Liver (tissue), 9 donors: ENCODE data around the gene SERPINA5. TPM values are rescaled to one million over a fixed set of nuclear protein-coding genes. Genes with fewer than 3 reads are reported as not detected.

Source experiments
- DNase-seq: peaks from one replicate; pipeline ENCODE4 v3.0.0-alpha.2; 2017; ENCODE audit warnings: low spot score
- H3K27ac ChIP-seq, 2 donors: one replicate each; pipeline ENCODE4 v1.7.0; 2013; ENCODE audit warnings: inconsistent platforms in 2 of 2, low read length in 2 of 2, control low read depth in 1 of 2, low read depth in 1 of 2, mild to moderate bottlenecking in 1 of 2
- H3K27me3 ChIP-seq, 4 donors: one replicate each; pipeline versions ENCODE4 v1.6.1 to v1.7.0; 2013; ENCODE audit warnings: low read length in 3 of 4, inconsistent platforms in 1 of 4, mild to moderate bottlenecking in 1 of 4, moderate library complexity in 1 of 4; ENCODE audit not compliant: control insufficient read depth in 4 of 4, insufficient read depth in 4 of 4
- H3K36me3 ChIP-seq, 4 donors: one replicate each; pipeline versions ENCODE4 v1.6.1 to v1.7.0; 2013; ENCODE audit warnings: low read length in 3 of 4, mild to moderate bottlenecking in 3 of 4, low read depth in 1 of 4, moderate library complexity in 1 of 4; ENCODE audit not compliant: control insufficient read depth in 4 of 4, insufficient read depth in 3 of 4
- H3K4me1 ChIP-seq, 4 donors: one replicate each; pipeline versions ENCODE4 v1.6.1 to v1.7.0; 2013; ENCODE audit warnings: low read length in 3 of 4, mild to moderate bottlenecking in 3 of 4, moderate library complexity in 1 of 4; ENCODE audit not compliant: control insufficient read depth in 4 of 4, insufficient read depth in 4 of 4
- H3K4me3 ChIP-seq, 3 donors: one replicate each; pipeline versions ENCODE4 v1.6.1 to v1.7.0; 2013; ENCODE audit warnings: low read length in 3 of 3, control low read depth in 1 of 3, low read depth in 1 of 3, mild to moderate bottlenecking in 1 of 3
- H3K9ac ChIP-seq, 2 donors: one replicate each; pipeline ENCODE4 v1.7.0; 2013; ENCODE audit warnings: low read length in 2 of 2, mild to moderate bottlenecking in 2 of 2, moderate library complexity in 2 of 2, control low read depth in 1 of 2, low read depth in 1 of 2
- H3K9me3 ChIP-seq, 4 donors: one replicate each; pipeline versions ENCODE4 v1.6.1 to v1.7.0; 2013; ENCODE audit warnings: low read length in 3 of 4; ENCODE audit not compliant: control insufficient read depth in 4 of 4
- ATF3 ChIP-seq: IDR thresholded peaks from 2 replicates; pipeline ENCODE4 v1.6.1; 2016; ENCODE audit warnings: antibody characterized with exemption
- CTCF ChIP-seq: fragments of 150-350 bp; IDR thresholded peaks from 2 replicates; pipeline ENCODE4 v1.5.1; 2017; ENCODE audit warnings: improper control_type of control experiment, low read depth, low read length; ENCODE audit not compliant: missing input control
- EGR1 ChIP-seq, 2 donors: IDR thresholded peaks; 2 replicates each; pipeline ENCODE4 v1.6.1; 2016 to 2018; ENCODE audit warnings: antibody characterized with exemption in 2 of 2, low read depth in 2 of 2
- FOXA1 ChIP-seq: IDR thresholded peaks from 2 replicates; pipeline ENCODE4 v1.6.1; 2016; ENCODE audit warnings: antibody characterized with exemption
- FOXA2 ChIP-seq: IDR thresholded peaks from 2 replicates; pipeline ENCODE4 v1.6.1; 2016; ENCODE audit warnings: antibody characterized with exemption
- GABPA ChIP-seq, 2 donors: IDR thresholded peaks in 1 of 2; conservative IDR thresholded peaks in 1 of 2; 2 replicates each; pipeline ENCODE4 v1.6.1; 2016; ENCODE audit warnings: antibody characterized with exemption in 2 of 2, mild to moderate bottlenecking in 1 of 2, moderate library complexity in 1 of 2
- HNF4A ChIP-seq, 2 donors: conservative IDR thresholded peaks; 2 replicates each; pipeline ENCODE4 v1.6.1; 2016; ENCODE audit warnings: antibody characterized with exemption in 2 of 2, mild to moderate bottlenecking in 2 of 2
- HNF4G ChIP-seq: IDR thresholded peaks from 2 replicates; pipeline ENCODE4 v1.6.1; 2016; ENCODE audit warnings: antibody characterized with exemption
- JUND ChIP-seq, 2 donors: IDR thresholded peaks; 2 replicates each; pipeline ENCODE4 v1.6.1; 2016; ENCODE audit warnings: antibody characterized with exemption in 2 of 2
- NR2F2 ChIP-seq: IDR thresholded peaks from 2 replicates; pipeline ENCODE4 v1.6.1; 2016; ENCODE audit warnings: antibody characterized with exemption
- RAD21 ChIP-seq, 2 donors: IDR thresholded peaks; 2 replicates each; pipeline ENCODE4 v1.6.1; 2016; ENCODE audit warnings: antibody characterized with exemption in 2 of 2, mild to moderate bottlenecking in 2 of 2
- RXRA ChIP-seq, 2 donors: IDR thresholded peaks; 2 replicates each; pipeline ENCODE4 v1.6.1; 2017 to 2018; ENCODE audit warnings: antibody characterized with exemption in 2 of 2, mild to moderate bottlenecking in 1 of 2
- SP1 ChIP-seq: IDR thresholded peaks from 2 replicates; pipeline ENCODE4 v1.6.1; 2018; ENCODE audit warnings: antibody characterized with exemption, mild to moderate bottlenecking
- TAF1 ChIP-seq: conservative IDR thresholded peaks from 2 replicates; pipeline ENCODE4 v1.6.1; 2016; ENCODE audit warnings: antibody characterized with exemption, mild to moderate bottlenecking
- YY1 ChIP-seq: IDR thresholded peaks from 2 replicates; pipeline ENCODE4 v1.6.1; 2016; ENCODE audit warnings: antibody characterized with exemption, mild to moderate bottlenecking
- ZBTB33 ChIP-seq: IDR thresholded peaks from 2 replicates; pipeline ENCODE4 v1.6.1; 2016; ENCODE audit warnings: antibody characterized with exemption
- WGBS: extraction: QIAGEN DNeasy Blood & Tissue Kit; methylation state at CpG from one replicate; pipeline ENCODE4 v1.1.7; 2013; 5-methylcytosine and 5-hydroxymethylcytosine counted together
- polyA plus RNA-seq, 2 donors: library from polyadenylated mRNA; stranded (reverse) in 1 of 2; unstranded in 1 of 2; fragments of 200-250 nt in 1 of 2; fragments of >200 nt in 1 of 2; fragmentation: Nextera tagmentation in 1 of 2; extraction: Ambion mirVana in 1 of 2; gene quantifications; one replicate each; pipeline versions ENCODE4 v1.2.1 to v1.2.3, GENCODE V29; 2013 to 2015
- total RNA-seq, 2 donors: library from RNA; depleted of rRNA; stranded (reverse); fragments of >200 nt; gene quantifications; one replicate each; pipeline ENCODE4 v1.2.3, GENCODE V29; 2014
- TF ChIP-seq, protein P1 (sequence below): IDR thresholded peaks from 2 replicates; pipeline ENCODE4 v1.6.1; 2016; ENCODE audit warnings: antibody characterized with exemption, mild to moderate bottlenecking
- donor health status: healthy.
- donor health status: healthy.
- donor health status: healthy.
- donor health status: healthy.
- donor health status: healthy.

The SERPINA5 gene
- total and polyA plus RNA-seq, 4 donors: 37.0 to 250 (median 84.0) TPM

DNA sequence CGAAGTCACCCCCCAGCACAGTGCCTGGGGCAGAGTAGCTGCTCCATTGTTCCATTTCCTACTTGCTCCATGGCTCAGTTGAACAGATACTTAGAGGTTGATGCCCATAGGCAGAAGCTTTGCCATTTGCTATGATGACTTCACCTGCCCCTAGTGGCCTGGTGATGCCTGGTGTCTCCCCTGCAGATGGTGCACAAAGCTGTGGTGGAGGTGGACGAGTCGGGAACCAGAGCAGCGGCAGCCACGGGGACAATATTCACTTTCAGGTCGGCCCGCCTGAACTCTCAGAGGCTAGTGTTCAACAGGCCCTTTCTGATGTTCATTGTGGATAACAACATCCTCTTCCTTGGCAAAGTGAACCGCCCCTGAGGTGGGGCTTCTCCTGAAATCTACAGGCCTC lies 10.6 kb downstream of the SERPINA5 start:
- Histone ChIP-seq H3K9me3 (no peaks in the 10 kb centered on the region), H3K9ac (no peak overlapping the region), H3K4me1 (peaks cover 10 to 78% (median 59%) of the 10 kb centered on the region in 4 donors), H3K27ac (no peak overlapping the region), H3K4me3 (no peak overlapping the region), H3K36me3 (peaks cover 6 to 35% (median 23%) of the 10 kb centered on the region in 4 donors), H3K27me3 (no peaks in the 10 kb centered on the region)
- 92% methylated on average over 8 of the region's 8 CpGs for WGBS
- TF ChIP-seq EGR1 (IDR thresholded peaks at IDR 0.05; ENCODE audit: low read depth in 2 of 2) (no peak), TAF1 (no peak), RAD21 (IDR thresholded peaks at IDR 0.05) (no peak), HNF4G (no peak), ATF3 (no peak), FOXA2 (no peak), GABPA (IDR thresholded peaks at IDR 0.05 in 1 of 2, conservative IDR thresholded peaks at IDR 0.05 in 1 of 2) (no peak), NR2F2 (no peak), JUND (IDR thresholded peaks at IDR 0.05) (no peak), RXRA (IDR thresholded peaks at IDR 0.05) (no peak)
- DNase-seq: no peak

DNA sequence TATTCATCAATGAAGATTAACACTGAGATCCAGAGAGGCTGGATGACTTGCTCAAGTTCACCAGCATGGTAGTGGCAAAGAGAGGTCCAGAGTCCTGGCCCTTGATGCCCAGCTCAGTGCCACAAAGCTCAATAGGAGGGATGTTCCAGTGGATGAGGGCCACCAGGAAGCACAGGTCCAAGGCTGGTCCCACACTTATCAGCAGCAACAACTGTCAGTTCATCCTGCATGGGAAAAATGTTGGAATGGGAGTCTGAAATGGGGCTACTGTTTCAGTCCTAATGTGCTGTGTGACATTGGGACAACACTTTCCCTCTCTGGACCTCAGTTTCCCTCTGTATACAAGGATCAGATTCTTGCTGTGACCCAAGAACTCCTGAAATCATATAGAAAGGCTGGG lies 11.2 kb downstream of the SERPINA5 start:
- DNase-seq: no peak
- peaks cover 10 to 77% (median 56%) of the 10 kb centered on the region in 4 donors for H3K4me1 ChIP-seq
- H3K9me3 ChIP-seq: no peaks in the 10 kb centered on the region
- TF ChIP-seq RXRA (IDR thresholded peaks at IDR 0.05): no peak
- TF ChIP-seq, protein P1, sequence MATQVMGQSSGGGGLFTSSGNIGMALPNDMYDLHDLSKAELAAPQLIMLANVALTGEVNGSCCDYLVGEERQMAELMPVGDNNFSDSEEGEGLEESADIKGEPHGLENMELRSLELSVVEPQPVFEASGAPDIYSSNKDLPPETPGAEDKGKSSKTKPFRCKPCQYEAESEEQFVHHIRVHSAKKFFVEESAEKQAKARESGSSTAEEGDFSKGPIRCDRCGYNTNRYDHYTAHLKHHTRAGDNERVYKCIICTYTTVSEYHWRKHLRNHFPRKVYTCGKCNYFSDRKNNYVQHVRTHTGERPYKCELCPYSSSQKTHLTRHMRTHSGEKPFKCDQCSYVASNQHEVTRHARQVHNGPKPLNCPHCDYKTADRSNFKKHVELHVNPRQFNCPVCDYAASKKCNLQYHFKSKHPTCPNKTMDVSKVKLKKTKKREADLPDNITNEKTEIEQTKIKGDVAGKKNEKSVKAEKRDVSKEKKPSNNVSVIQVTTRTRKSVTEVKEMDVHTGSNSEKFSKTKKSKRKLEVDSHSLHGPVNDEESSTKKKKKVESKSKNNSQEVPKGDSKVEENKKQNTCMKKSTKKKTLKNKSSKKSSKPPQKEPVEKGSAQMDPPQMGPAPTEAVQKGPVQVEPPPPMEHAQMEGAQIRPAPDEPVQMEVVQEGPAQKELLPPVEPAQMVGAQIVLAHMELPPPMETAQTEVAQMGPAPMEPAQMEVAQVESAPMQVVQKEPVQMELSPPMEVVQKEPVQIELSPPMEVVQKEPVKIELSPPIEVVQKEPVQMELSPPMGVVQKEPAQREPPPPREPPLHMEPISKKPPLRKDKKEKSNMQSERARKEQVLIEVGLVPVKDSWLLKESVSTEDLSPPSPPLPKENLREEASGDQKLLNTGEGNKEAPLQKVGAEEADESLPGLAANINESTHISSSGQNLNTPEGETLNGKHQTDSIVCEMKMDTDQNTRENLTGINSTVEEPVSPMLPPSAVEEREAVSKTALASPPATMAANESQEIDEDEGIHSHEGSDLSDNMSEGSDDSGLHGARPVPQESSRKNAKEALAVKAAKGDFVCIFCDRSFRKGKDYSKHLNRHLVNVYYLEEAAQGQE: no peak
- no peak for TF ChIP-seq FOXA1
- TF ChIP-seq HNF4A (conservative IDR thresholded peaks at IDR 0.05): no peak
- TF ChIP-seq GABPA (IDR thresholded peaks at IDR 0.05 in 1 of 2, conservative IDR thresholded peaks at IDR 0.05 in 1 of 2): no peak
- no peak for TF ChIP-seq TAF1
- TF ChIP-seq ZBTB33: no peak
- TF ChIP-seq EGR1 (IDR thresholded peaks at IDR 0.05; ENCODE audit: low read depth in 2 of 2): no peak
- TF ChIP-seq FOXA2: no peak
- no peak for TF ChIP-seq ATF3
- TF ChIP-seq YY1: no peak
- no peak for TF ChIP-seq RAD21 (IDR thresholded peaks at IDR 0.05)
- TF ChIP-seq SP1: no peak
- no peak for TF ChIP-seq CTCF
- TF ChIP-seq NR2F2: no peak
- no peak for TF ChIP-seq JUND (IDR thresholded peaks at IDR 0.05)
- TF ChIP-seq HNF4G: no peak
- peaks cover 6 to 30% (median 23%) of the 10 kb centered on the region in 4 donors for H3K36me3 ChIP-seq
- peak overlapping the region in 1 of 2 donors; percentile 67 for H3K27ac ChIP-seq
- no peak overlapping the region for H3K9ac ChIP-seq
- H3K27me3 ChIP-seq: no peaks in the 10 kb centered on the region
- H3K4me3 ChIP-seq: no peak overlapping the region
